Renal pelvis (tissue), 4 donors: ENCODE data around the gene VEPH1. TPM values are rescaled to one million over a fixed set of nuclear protein-coding genes. Genes with fewer than 3 reads are reported as not detected.
A peak's percentile ranks its signal among the peaks of the same experiment; 100 is the strongest.
"Not testable (repeated sequence)": the region's sequence is repeated elsewhere in the genome, so short reads cannot be mapped to it uniquely, and the experiment has no call there.

Experiments used
- DNase-seq: peaks from one replicate; pipeline ENCODE4 v3.0.0-alpha.2; 2013
- polyA plus RNA-seq, 3 donors: library from polyadenylated mRNA; unstranded; fragments of 120-200 nt; gene quantifications; one replicate each; pipeline ENCODE4 v1.2.1, GENCODE V29; 2013; ENCODE audit not compliant: insufficient read length in 3 of 3

The VEPH1 gene
- polyA plus RNA-seq, 3 donors = 46.2 to 58.5 (median 48.9) TPM

- DNase-seq = no peak
Observed at GRCh38 chr3:157354254-157354653, 149.0 kb downstream of the VEPH1 start.

- DNase-seq = no peak
Observed at GRCh38 chr3:157353652-157354051, 149.6 kb downstream of the VEPH1 start.

- no peak for DNase-seq
Observed at GRCh38 chr3:157351981-157352380, 151.2 kb downstream of the VEPH1 start.

GRCh38 chr3:157350651-157351050, 152.6 kb downstream of the VEPH1 start:
- DNase-seq = not testable (repeated sequence)

- not testable (repeated sequence) for DNase-seq
Observed at GRCh38 chr3:157348304-157349075, 154.7 kb downstream of the VEPH1 start.

GRCh38 chr3:157347577-157348303, 155.5 kb downstream of the VEPH1 start:
- DNase-seq = no peak

- no peak for DNase-seq
Observed at GRCh38 chr3:157336252-157337009, 166.8 kb downstream of the VEPH1 start.

GRCh38 chr3:157335233-157336076, 167.8 kb downstream of the VEPH1 start:
- no peak for DNase-seq

- no peak for DNase-seq
Observed at GRCh38 chr3:157333551-157333991, 169.6 kb downstream of the VEPH1 start.

- no peak for DNase-seq
Observed at GRCh38 chr3:157330206-157330605, 173.0 kb downstream of the VEPH1 start.

- DNase-seq = no peak
Observed at GRCh38 chr3:157329551-157329950, 173.7 kb downstream of the VEPH1 start.

- DNase-seq = no peak
Observed at GRCh38 chr3:157327837-157328236, 175.4 kb downstream of the VEPH1 start.

- DNase-seq = no peak
Observed at GRCh38 chr3:157327018-157327417, 176.2 kb downstream of the VEPH1 start.

- DNase-seq = not testable (repeated sequence)
Observed at GRCh38 chr3:157324869-157325268, 178.3 kb downstream of the VEPH1 start.

- no peak for DNase-seq
Observed at GRCh38 chr3:157323360-157323759, 179.9 kb downstream of the VEPH1 start.

GRCh38 chr3:157319672-157320071, 183.5 kb downstream of the VEPH1 start:
- peak; percentile 26 for DNase-seq

- no peak for DNase-seq
Observed at GRCh38 chr3:157318639-157319288, 184.5 kb downstream of the VEPH1 start.

GRCh38 chr3:157317895-157318294, 185.3 kb downstream of the VEPH1 start:
- DNase-seq = no peak

- DNase-seq = no peak
Observed at GRCh38 chr3:157313186-157313585, 190.0 kb downstream of the VEPH1 start.

- DNase-seq = no peak
Observed at GRCh38 chr3:157312376-157312745, 190.9 kb downstream of the VEPH1 start.
